ENCODE measurements around the gene PRR36.

DNA sequence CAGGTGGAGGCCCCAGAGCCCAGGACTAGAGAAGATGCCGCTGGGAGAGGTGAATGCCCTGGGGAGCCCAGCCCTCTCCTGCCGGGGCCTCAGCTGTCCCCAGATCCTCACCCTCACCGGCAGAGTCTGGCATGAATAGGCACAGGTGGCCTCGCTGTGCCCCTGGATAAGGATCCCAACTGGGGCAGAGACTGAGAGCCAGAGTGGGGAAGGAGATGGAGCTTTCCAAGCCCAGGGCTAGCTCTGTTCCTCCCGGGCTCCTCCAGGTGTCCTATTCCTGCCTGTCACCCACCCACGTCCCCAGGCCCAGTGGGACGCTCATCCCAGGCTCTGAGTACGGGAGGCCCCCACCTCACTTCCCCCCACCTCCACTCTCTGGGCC is 16.5 kb downstream of the PRR36 start:
- TF ChIP-seq CTCF (IDR thresholded peaks at IDR 0.05): no peak
- TF ChIP-seq POLR2AphosphoS5 (IDR thresholded peaks at IDR 0.05): no peak
- TF ChIP-seq POLR2A (IDR thresholded peaks at IDR 0.05): no peak
